ENCODE data around the gene PCBP3.
"Not testable (repeated sequence)": the region's sequence is repeated elsewhere in the genome, so short reads cannot be mapped to it uniquely, and the experiment has no call there.

PCBP3 gene

GRCh38 chr21:45643021-45643980, at the start of gene PCBP3:
TSS of gene PCBP3 (plus strand) at chr21:45643725. CDS start at chr21:45850086, 206,361 bp downstream.
- DNase-seq (ENCODE audit: low read depth in 2 of 3, low spot score in 1 of 3) = peak; percentile 96 to 99 (median 97)

DNA sequence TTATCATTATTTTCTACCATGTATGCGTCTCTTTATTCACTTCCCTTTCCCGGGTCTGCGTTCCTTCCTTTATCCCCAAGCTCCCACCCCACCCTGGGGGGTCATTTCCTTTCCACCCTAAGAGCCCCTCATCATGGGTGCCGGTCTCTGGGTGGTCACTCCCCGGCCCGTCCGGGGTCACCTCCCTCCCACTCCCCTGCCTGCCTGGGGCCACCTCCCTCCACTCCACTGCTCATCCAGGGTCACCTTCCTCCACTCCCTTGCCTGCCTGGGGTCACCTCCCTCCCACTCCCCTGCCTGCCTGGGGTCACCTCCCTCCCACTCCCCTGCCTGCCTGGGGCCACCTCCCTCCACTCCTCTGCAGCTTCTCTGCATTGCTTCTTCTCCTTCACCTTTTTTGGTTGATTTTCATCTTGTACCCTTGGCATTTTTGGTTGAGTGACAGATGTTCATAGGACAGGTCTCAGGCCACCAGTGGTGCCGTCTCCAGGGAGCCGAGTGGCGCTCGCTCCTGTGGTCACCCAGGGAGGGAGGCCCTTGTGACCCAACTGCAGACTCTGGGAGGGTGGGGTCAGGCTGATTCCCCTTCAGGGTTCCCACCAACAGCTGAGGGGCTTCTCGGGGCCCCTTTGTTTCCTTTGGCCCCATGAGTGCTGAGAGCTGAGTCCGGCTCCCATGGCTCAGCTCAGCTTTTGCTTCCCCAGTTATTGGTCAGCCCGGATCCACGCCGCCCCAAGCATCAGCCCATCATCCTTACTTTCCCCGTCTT, 48.6 kb upstream of the PCBP3 start:
- no peak for DNase-seq (ENCODE audit: low read depth in 2 of 3, low spot score in 1 of 3)

DNA sequence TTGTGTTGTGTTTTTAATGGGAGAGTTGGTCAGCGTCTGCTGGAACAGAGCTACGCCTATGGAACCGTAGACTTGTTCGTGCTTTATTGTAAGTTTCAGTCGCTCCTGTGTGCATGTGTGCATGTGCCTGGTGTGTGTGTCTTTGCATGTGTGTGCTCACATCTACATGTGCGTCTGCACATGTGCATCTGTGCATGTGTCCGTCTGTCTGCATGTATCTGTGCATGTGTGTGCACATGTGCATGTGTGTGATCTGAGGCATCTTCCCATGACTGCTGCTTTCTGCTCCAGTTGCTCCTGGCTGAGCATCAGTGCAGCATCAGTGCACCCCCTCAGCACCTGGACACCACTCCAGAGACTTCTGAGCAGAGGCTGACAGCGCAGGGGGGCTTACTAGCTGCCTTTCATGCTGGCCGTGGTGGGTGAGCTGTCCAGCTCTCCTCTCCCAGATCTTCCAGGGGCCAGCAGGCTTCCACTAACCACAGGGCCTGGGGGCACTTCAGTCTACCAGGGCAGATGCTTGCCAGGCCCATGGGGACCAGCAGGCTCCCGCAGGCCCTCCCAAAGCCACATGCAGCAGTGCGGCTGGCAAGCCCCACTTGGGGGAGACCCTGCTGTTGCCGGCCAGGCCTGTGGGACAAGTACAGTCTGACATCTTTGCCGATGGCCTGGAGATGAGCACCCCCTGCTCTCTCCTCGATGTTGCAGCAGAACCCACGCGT, 47.8 kb upstream of the PCBP3 start:
- DNase-seq (ENCODE audit: low read depth in 2 of 3, low spot score in 1 of 3) = no peak

- peak; percentile 65 to 86 (median 72) for DNase-seq (ENCODE audit: low read depth in 2 of 3, low spot score in 1 of 3)
Observed at GRCh38 chr21:45596704-45597318, 46.7 kb upstream of the PCBP3 start.

DNA sequence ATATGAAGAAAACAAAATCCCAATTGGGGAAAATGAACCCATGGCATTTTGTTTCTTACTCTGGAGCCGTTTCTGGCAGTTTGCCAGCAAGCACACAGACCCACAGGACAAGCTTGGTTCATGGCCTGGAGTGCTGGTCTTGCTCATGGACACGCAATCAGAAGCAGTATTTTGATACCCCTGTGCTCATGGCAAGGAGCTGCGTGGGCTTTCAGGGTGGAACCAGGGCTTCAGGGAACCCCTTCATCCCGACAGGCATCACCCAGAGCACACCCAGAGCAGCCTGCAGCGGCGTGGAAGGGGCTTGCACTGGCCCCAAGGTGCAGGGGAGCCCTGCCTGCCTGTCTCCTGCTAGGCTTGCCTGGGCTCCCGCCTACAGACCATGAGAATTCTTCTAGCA, 45.4 kb upstream of the PCBP3 start:
- DNase-seq (ENCODE audit: low read depth in 2 of 3, low spot score in 1 of 3) = no peak

DNA sequence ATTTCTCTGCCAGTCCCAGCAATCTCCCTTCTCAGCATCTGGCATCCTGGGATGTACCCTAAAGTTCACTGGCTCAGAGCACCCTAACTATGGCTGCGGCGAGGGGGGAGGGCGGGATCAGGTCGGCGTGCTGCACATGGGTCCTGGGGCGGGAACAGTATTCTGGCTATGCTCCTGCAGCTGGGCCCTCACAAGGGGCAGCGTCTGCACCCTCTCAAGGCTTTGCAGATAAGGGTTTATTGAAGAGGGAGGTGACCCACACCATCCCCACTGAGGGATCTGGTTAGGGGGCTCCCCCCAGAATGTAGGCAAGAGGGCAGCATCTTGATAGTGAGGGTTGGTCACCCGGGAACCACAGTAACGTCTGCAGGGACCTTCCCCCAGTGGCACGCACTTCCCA, 44.9 kb upstream of the PCBP3 start:
- DNase-seq (ENCODE audit: low read depth in 2 of 3, low spot score in 1 of 3) = no peak

GRCh38 chr21:45599146-45599581, 44.4 kb upstream of the PCBP3 start:
- no peak for DNase-seq (ENCODE audit: low read depth in 2 of 3, low spot score in 1 of 3)

DNA sequence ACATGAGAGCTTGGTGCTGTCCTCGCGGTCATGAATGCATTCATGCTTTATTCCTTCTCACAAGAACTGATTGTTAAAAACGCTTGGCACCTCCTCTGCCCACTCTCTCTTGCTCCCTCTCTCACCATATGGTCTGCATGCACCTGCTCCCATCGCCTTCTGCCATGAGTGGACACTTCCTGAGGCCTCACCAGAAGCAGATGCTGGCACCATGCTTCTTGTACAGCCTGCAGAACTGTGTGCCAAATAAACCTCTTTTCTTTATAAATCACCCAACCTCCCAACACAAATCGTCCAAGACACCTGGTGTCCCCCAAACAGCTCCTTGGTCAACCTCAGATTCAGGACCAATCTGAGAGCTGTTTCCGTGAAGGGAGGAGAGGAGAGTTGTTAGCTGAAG, 43.3 kb upstream of the PCBP3 start:
- DNase-seq (ENCODE audit: low read depth in 2 of 3, low spot score in 1 of 3) = no peak

DNA sequence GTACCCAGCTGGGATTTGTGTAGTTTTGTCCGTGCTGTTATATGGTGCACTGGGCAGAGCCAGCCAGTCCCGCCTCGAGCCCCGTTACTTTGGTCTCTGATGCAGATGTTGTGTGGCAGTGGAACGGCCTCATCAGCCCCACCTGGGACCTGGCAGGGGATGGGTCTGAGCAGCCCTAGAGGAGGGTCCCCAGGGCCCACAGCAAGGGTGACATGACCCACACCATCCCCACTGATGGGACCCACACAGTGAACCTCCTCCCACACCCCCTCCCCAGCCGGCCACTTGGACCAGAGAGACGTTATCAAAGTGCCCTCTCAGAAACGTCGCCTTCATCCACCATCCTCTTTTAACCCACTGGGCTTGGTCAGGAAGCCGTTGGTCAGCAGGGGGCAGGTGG, 42.0 kb upstream of the PCBP3 start:
- DNase-seq (ENCODE audit: low read depth in 2 of 3, low spot score in 1 of 3) = no peak

- DNase-seq (ENCODE audit: low read depth in 2 of 3, low spot score in 1 of 3) = no peak
Observed at GRCh38 chr21:45602106-45602505, 41.4 kb upstream of the PCBP3 start.

DNA sequence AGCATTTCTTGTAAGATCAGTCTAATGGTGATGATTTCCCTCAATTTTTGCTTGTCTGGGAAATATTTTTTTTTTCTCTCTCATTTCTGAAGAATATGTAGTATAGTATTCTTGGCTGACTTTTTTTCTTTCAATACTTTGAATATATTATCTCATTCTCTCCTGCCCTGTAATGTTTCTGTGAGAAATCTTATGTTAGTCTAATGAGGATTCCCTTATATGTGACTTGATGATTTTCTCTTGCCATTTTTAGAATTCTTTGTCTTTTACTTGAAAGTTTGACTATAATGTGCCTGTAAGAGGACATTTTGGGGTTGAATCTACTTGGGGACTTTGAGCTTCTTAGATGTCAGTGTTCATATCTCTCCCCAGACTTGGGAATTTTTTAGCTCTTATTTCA, 40.0 kb upstream of the PCBP3 start:
- no peak for DNase-seq (ENCODE audit: low read depth in 2 of 3, low spot score in 1 of 3)

DNA sequence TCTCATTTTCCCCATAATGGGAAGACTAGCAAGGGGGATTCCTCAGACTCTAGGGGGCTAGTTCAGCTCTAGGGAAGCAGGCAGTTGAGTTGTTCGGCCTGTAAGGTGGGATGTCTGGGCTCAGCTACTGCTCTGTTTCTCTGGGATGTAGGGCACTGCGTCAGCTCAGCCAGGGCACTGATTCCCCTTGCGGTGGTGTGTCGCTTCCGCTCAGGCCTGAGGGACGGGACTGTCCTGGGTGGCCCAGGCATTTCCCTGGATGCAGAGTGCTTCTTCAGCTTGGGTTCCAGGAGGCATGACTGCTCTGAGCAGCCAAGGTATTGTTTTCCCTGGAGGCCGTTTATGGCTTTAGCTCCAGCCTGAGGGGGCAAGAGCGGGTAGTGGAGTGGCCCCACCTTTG, 38.8 kb upstream of the PCBP3 start:
- DNase-seq (ENCODE audit: low read depth in 2 of 3, low spot score in 1 of 3) = not testable (repeated sequence)

DNA sequence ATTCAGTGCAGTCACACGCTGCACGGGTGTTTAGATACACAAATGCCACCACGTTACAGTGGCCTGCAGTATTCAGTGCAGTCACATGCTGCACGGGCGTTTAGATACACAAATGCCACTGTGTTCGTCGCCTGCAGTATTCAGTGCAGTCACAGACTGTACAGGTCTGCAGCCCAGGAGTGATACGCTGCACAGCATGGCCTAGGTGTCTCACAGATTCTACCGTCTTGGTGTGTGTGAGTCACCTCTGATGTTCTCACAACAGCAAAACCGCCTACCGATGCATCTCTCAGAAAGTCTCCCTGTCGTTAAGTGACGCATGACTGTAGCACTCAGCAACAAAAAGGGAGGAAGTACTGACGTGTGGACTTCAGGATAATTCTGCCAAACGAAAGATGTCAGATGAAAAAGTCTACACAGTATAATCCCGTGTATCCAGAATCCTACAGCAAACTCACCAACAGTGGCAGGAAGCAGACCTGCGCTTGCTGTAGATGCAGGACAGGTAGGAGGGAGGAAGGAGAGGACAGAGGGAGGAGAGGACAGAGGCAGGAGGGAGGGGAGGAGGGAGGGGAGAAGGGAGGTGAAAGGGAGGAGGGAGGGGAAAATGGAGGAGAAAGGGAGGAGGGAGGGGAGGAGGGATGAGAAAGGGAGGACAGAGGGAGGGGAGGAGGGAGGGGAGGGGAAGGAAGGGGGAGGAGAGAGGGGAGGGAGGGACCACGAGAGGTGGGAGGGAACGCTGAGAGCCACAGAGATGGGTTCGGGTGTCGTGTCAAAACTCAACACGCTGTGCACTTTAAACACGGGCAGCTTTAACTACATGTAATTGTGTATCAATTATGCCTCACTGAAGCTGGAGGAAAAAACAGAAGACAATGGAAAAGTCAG, 36.3 kb upstream of the PCBP3 start:
- DNase-seq (ENCODE audit: low read depth in 2 of 3, low spot score in 1 of 3) = peak; percentile 35 to 49 (median 40)

GRCh38 chr21:45607909-45608295, 35.6 kb upstream of the PCBP3 start:
- no peak for DNase-seq (ENCODE audit: low read depth in 2 of 3, low spot score in 1 of 3)

GRCh38 chr21:45608747-45609470, 34.6 kb upstream of the PCBP3 start:
- DNase-seq (ENCODE audit: low read depth in 2 of 3, low spot score in 1 of 3) = not testable (repeated sequence)

- DNase-seq (ENCODE audit: low read depth in 2 of 3, low spot score in 1 of 3) = not testable (repeated sequence)
Observed at GRCh38 chr21:45609616-45610015, 33.9 kb upstream of the PCBP3 start.

GRCh38 chr21:45611296-45611695, 32.2 kb upstream of the PCBP3 start:
- no peak for DNase-seq (ENCODE audit: low read depth in 2 of 3, low spot score in 1 of 3)

- no peak for DNase-seq (ENCODE audit: low read depth in 2 of 3, low spot score in 1 of 3)
Observed at GRCh38 chr21:45611939-45612664, 31.4 kb upstream of the PCBP3 start.

DNA sequence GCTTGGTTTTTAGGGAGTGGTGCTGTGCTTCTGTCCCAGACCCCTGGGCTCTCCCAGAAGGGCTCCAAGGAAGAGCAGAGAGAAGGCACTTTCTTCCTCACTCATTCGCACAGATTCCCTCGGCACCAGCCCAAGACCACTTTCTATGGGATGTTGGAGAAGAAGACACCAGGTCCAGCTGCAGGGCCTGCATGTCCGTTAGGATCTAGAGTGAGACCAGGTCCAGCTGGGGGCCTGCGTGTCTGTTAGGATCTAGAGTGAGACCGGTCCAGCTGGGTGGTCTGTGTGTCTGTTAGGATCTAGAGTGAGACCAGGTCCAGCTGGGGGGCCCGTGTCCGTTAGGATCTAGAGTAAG, 30.9 kb upstream of the PCBP3 start:
- DNase-seq (ENCODE audit: low read depth in 2 of 3, low spot score in 1 of 3) = not testable (repeated sequence)

Data from stimulated activated CD4-positive, alpha-beta T cell treated with anti-CD3 and anti-CD28 coated beads, Interleukin-12 subunit alpha, Interleukin-12 subunit beta, amount 100 ng/mL, for 48 hours (primary cell).